ENCODE data around the gene SEC11A.

Gene SEC11A

GRCh38 chr15:84634228-84634837 lies 81.6 kb downstream of the SEC11A start:
- DNase-seq = no peak

- no peak for DNase-seq
Observed at GRCh38 chr15:84633311-84634227, 82.4 kb downstream of the SEC11A start.

DNA sequence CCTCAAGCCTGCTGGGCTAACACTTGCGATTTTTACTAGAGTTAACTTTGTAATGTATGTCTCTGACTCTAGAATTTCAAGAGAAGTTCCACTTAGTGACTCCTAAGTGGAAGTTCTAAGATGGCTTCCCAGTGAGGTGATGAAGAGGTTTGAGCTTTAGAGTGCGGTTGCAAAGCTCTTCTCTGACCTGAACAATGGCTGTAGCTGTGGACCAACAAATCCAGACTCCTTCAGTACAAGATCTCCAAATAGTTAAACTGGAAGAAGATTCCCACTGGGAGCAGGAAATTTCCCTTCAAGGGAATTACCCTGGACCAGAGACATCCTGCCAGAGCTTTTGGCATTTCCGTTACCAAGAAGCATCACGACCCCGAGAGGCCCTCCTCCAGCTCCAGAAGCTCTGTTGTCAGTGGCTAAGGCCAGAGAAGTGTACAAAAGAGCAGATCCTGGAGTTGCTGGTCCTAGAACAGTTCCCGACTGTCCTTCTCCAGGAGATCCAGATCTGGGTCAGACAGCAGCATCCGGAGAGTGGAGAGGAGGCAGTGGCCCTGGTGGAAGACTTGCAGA lies 84.2 kb downstream of the SEC11A start:
- no peak for DNase-seq

GRCh38 chr15:84629033-84629432 lies 86.9 kb downstream of the SEC11A start:
- DNase-seq = no peak

DNA sequence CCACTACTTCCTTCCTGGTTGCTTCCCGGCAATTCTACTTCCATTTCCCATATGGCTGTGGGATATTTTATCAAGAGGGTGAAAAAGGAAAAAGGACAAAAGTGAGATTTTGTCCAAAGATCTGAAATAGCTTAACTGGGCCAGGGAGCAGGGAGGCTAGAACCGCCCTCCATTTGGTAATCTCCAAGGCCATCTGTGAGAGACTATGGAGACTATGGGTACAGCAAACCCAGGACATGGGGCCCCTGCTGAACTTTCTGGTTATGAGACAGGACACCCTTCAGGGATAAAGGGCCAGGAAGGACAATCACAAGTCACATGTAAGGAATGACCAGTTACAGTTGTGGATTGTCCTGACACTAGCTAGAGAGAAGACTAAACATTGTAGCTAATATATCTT lies 90.8 kb downstream of the SEC11A start:
- no peak for DNase-seq

- DNase-seq = no peak
Observed at GRCh38 chr15:84624359-84624758, 91.6 kb downstream of the SEC11A start.

GRCh38 chr15:84621358-84621979 lies 94.5 kb downstream of the SEC11A start:
- DNase-seq = no peak

DNA sequence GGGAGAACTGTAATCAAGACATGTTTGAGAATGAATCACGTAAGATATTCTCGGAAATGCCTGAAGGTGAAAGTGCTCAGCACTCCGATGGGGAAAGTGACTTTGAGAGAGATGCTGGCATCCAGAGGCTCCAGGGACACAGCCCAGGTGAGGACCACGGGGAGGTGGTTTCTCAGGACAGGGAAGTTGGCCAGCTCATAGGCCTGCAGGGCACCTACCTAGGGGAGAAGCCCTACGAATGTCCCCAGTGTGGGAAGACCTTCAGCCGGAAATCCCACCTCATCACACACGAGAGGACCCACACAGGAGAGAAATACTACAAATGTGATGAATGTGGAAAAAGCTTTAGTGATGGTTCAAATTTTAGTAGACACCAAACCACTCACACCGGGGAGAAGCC lies 95.3 kb downstream of the SEC11A start:
- DNase-seq = no peak

Data from NCI-H1694 (cell line).